Activated CD4-positive, alpha-beta T cell treated with anti-CD3 and anti-CD28 coated beads, Interleukin-2, amount 10 ng/mL, durations not matched to agents 7 days and 5 days (primary cell): ENCODE data around the gene USP15. TPM values are rescaled to one million over a fixed set of nuclear protein-coding genes. Genes with fewer than 3 reads are reported as not detected.

ENCODE experiments used
- CTCF ChIA-PET: fragments of 350-600 bp; sonication (Branson Sonifier 250); formaldehyde crosslinking; loops from one replicate; lab custom pipeline; 2021; ENCODE audit warnings: antibody characterized with exemption; lab: Charles Lee
- POLR2A ChIA-PET: fragments of 350-600 bp; sonication (Branson Sonifier 250); formaldehyde crosslinking; loops from one replicate; lab custom pipeline; 2021; ENCODE audit warnings: antibody characterized with exemption; lab: Charles Lee
- DNase-seq: peaks from one replicate; pipeline ENCODE4 v3.0.0-alpha.2; 2020
- H3K27ac Mint-ChIP-seq: one replicate; pipeline ENCODE4 v1.8.0; 2021; ENCODE audit warnings: mild to moderate bottlenecking, moderate library complexity, mixed read lengths
- H3K27me3 Mint-ChIP-seq: one replicate; pipeline ENCODE4 v1.8.0; 2021; ENCODE audit warnings: mixed read lengths
- H3K36me3 Mint-ChIP-seq: one replicate; pipeline ENCODE4 v1.8.0; 2021; ENCODE audit warnings: low read depth, mixed read lengths
- H3K4me1 Mint-ChIP-seq: one replicate; pipeline ENCODE4 v1.8.0; 2021; ENCODE audit warnings: mixed read lengths
- H3K4me3 Mint-ChIP-seq: one replicate; pipeline ENCODE4 v1.8.0; 2021; ENCODE audit warnings: mild to moderate bottlenecking, moderate library complexity, mixed read lengths
- H3K9me3 Mint-ChIP-seq: one replicate; pipeline ENCODE4 v1.8.0; 2021; ENCODE audit warnings: mixed read lengths
- total RNA-seq, 2 experiments: library from RNA; stranded (reverse); gene quantifications; one replicate each; pipeline ENCODE4 v1.2.3, GENCODE V29; 2021

The USP15 gene
- total RNA-seq, 2 experiments from 2014 or later: 162 to 167 TPM

GRCh38 chr12:62239571-62239970 is 20.6 kb upstream of the USP15 start:
- H3K27me3 Mint-ChIP-seq: peaks cover 11% of the 10 kb centered on the region
- CTCF ChIA-PET: no interaction called here
- DNase-seq: no peak
- H3K4me3 Mint-ChIP-seq: no peak overlapping the region
- peaks cover 2% of the 10 kb centered on the region for H3K36me3 Mint-ChIP-seq
- POLR2A ChIA-PET: no interaction called here
- peaks cover 11% of the 10 kb centered on the region for H3K9me3 Mint-ChIP-seq
- H3K4me1 Mint-ChIP-seq: peaks cover 5% of the 10 kb centered on the region
- no peak overlapping the region for H3K27ac Mint-ChIP-seq

DNA sequence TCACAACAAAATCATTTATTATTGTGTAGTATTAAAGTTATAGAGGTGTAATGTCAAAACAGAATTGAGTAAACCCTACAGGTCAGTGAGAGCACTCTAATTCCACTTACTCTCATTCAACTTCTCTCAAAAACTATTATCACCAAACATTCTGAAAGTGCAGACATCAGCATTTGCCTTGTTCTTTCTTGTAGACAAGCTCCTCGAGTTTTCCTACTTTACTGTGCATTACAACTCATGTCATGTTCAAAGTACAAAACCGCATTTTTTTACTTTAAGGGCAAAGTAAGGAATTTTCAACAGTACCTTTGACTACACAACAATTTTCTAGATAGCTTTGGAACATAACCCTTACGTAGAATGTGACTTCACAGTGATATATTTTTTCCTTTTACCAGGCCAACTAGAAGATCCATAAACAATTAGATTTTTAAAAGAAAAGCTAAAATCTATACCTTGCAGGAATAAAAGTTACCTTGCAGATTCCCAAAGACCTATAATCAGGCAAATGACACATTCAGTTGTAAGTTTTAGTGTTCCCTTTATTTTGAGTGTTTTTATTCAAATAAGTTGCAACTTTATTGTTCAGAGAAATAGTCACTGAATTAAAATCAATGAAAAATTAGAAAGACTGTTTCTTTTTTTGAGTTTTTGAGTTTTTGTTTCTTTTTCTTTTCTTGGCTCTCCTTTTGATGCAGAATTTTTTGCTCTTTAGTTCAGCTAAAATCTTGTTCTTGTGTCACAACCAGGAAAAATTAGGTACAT is 12.7 kb upstream of the USP15 start:
- Mint-ChIP-seq H3K4me1 (peaks cover 33% of the 10 kb centered on the region), H3K36me3 (peaks cover 22% of the 10 kb centered on the region), H3K9me3 (peaks cover 9% of the 10 kb centered on the region), H3K4me3 (no peak overlapping the region), H3K27me3 (peaks cover 6% of the 10 kb centered on the region), H3K27ac (no peak overlapping the region)
- POLR2A ChIA-PET: interaction anchor here (0.6 kb wide), 1 partner anchor 18 kb away, joined by 3 read pairs; no protein-coding TSS in a partner anchor
- CTCF ChIA-PET: interaction anchor here (1.6 kb wide), 1 partner anchor 10 kb away, joined by 3 read pairs; no protein-coding TSS in a partner anchor
- no peak for DNase-seq

DNA sequence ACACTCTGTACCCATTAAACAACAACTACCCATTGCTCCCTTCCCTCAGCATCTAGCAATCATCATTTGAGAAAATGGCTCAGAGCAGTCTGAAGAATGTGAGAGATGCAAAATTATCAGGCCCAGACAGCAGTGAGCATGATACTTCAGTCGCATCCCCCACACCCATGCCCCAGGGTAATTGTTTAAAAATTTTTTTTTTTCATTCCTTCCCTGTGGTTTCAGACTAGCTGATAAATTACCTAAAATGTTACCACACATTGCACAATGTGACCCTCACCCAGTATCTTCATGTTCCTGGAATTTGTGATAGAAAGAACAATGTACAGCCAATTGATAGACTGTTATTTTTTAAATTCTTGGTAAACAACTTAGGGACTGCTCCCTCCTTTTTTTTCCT is 11.3 kb upstream of the USP15 start:
- no peak overlapping the region for H3K27ac Mint-ChIP-seq
- DNase-seq: no peak
- H3K36me3 Mint-ChIP-seq: peaks cover 36% of the 10 kb centered on the region
- POLR2A ChIA-PET: no interaction called here
- CTCF ChIA-PET: no interaction called here
- H3K4me3 Mint-ChIP-seq: no peak overlapping the region
- H3K4me1 Mint-ChIP-seq: peaks cover 41% of the 10 kb centered on the region
- H3K27me3 Mint-ChIP-seq: peaks cover 3% of the 10 kb centered on the region
- H3K9me3 Mint-ChIP-seq: peaks cover 20% of the 10 kb centered on the region

DNA sequence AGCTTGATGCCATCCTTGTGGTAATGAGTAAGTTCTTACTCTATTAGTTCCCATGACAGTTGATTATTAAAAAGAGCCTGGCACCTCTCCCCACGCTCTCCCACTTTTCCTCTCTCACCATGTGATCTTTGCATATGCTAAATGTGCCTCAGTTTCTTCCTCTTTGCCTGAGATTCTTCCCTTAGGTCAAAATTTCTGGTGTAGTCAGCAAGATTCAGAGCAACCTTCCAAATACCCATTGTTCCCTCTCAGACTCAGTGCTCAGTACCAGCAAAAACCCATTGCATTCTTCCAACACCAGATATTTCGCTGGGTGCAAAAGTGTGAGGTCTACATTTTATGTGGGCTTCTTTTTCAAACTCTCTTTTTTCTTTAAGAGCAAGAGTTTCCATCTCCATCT is 10.8 kb upstream of the USP15 start:
- Mint-ChIP-seq H3K27ac (no peak overlapping the region), H3K36me3 (peaks cover 38% of the 10 kb centered on the region), H3K4me1 (peaks cover 41% of the 10 kb centered on the region), H3K27me3 (peaks cover 2% of the 10 kb centered on the region), H3K4me3 (no peak overlapping the region), H3K9me3 (peaks cover 20% of the 10 kb centered on the region)
- no peak for DNase-seq
- ChIA-PET POLR2A (no interaction called here), CTCF (no interaction called here)

- ChIA-PET POLR2A (interaction anchor here (1.0 to 1.9 kb wide), 2 partner anchors 9 to 11 kb away, joined by 3 to 15 read pairs; partner anchors contain the start of gene USP15), CTCF (interaction anchor here (0.6 to 2.2 kb wide), 3 partner anchors 9 to 54 kb away, joined by 3 to 10 read pairs (median 4); partner anchors contain the start of gene USP15)
- DNase-seq: peak; percentile 37
- H3K27me3 Mint-ChIP-seq: no peaks in the 10 kb centered on the region
- peaks cover 20% of the 10 kb centered on the region for H3K9me3 Mint-ChIP-seq
- H3K36me3 Mint-ChIP-seq: peaks cover 38% of the 10 kb centered on the region
- H3K4me1 Mint-ChIP-seq: peaks cover 41% of the 10 kb centered on the region
- peak overlapping the region; percentile 99 for H3K27ac Mint-ChIP-seq
- peak overlapping the region; percentile 20 for H3K4me3 Mint-ChIP-seq
Measured at GRCh38 chr12:62250671-62251608, 9.3 kb upstream of the USP15 start.

DNA sequence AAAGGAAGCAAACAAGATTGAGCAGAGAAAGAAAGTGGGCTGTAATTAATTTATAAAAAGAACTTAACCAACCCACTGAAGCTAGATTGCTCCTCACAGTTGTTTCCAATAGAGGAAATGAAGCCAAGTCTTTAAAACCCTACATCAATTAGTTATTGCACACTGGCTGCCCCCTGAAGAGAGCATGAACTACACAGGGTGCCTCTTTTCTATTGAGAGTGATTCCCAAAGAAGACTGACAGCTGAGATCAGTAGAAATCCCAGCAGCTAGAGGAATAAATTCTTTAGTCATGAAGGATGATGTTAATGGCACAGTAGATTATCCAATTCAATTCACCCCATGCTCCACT is 8.6 kb upstream of the USP15 start:
- Mint-ChIP-seq H3K27ac (peak overlapping the region; percentile 99), H3K4me3 (peak overlapping the region; percentile 20), H3K27me3 (no peaks in the 10 kb centered on the region), H3K4me1 (peaks cover 45% of the 10 kb centered on the region), H3K9me3 (peaks cover 20% of the 10 kb centered on the region), H3K36me3 (peaks cover 38% of the 10 kb centered on the region)
- POLR2A ChIA-PET: interaction anchor here (1.0 to 1.9 kb wide), 2 partner anchors 8 to 10 kb away, joined by 3 to 15 read pairs; partner anchors contain the start of gene USP15
- no peak for DNase-seq
- CTCF ChIA-PET: interaction anchor here (0.6 to 2.2 kb wide), 4 partner anchors 8 to 289 kb away, joined by 3 to 10 read pairs (median 4); partner anchors contain the start of gene USP15

DNA sequence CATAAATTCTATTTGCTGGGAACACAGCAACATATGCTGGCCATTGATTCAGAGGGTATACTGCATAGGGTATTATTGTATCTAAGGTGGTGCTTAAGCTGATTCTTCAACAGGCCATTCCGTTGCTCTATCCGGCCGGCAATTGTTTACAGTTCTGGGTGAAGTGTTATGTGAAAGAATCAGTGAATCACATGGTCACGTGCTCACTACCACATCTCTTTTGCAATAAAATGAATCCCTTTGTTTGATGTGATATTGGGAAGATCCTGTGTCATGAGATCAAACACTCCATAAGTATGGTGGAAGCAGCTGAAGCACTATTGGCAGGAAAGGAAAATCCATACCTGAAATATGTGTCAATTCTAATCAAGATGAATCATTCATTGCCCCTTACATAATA is 7.6 kb upstream of the USP15 start:
- H3K27ac Mint-ChIP-seq: peak overlapping the region; percentile 99
- CTCF ChIA-PET: interaction anchor here (0.6 to 2.2 kb wide), 4 partner anchors 7 to 1548 kb away, joined by 3 to 10 read pairs (median 3); partner anchors contain the start of gene USP15

DNA sequence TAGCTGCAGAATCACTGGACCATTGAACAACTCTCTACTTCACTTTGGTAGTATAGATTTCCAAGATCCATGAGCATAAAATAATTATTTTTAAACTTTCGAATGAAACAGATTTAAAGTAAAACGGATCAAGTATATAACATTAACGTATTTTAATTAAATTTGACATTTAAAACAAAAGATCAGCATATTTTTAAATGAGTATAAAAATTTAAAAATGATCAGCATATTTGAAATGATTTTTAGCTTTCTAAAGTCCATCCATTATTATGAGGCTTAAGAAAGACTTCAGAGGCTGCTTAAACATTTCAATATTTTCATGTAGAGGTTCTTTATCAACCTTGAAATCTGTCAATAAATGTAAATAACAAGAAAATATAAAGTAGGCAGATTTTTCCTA is 5.2 kb upstream of the USP15 start:
- no peak overlapping the region for H3K27ac Mint-ChIP-seq
- no peak for DNase-seq
- H3K4me1 Mint-ChIP-seq: peaks cover 57% of the 10 kb centered on the region
- H3K27me3 Mint-ChIP-seq: no peaks in the 10 kb centered on the region
- peaks cover 36% of the 10 kb centered on the region for H3K36me3 Mint-ChIP-seq
- no peak overlapping the region for H3K4me3 Mint-ChIP-seq
- ChIA-PET POLR2A (no interaction called here), CTCF (no interaction called here)
- peaks cover 18% of the 10 kb centered on the region for H3K9me3 Mint-ChIP-seq

More for the DNA sequence above, 7.6 kb upstream of the USP15 start:
- Mint-ChIP-seq H3K4me3 (no peak overlapping the region), H3K9me3 (peaks cover 18% of the 10 kb centered on the region), H3K27me3 (no peaks in the 10 kb centered on the region), H3K36me3 (peaks cover 40% of the 10 kb centered on the region), H3K4me1 (peaks cover 55% of the 10 kb centered on the region)
- no peak for DNase-seq
- POLR2A ChIA-PET: no interaction called here

GRCh38 chr12:62256408-62257096 is 3.7 kb upstream of the USP15 start:
- no peak for DNase-seq
- H3K4me3 Mint-ChIP-seq: peak overlapping the region; percentile 21
- no peaks in the 10 kb centered on the region for H3K27me3 Mint-ChIP-seq
- POLR2A ChIA-PET: no interaction called here
- H3K36me3 Mint-ChIP-seq: peaks cover 33% of the 10 kb centered on the region
- peaks cover 43% of the 10 kb centered on the region for H3K4me1 Mint-ChIP-seq
- peaks cover 18% of the 10 kb centered on the region for H3K9me3 Mint-ChIP-seq
- H3K27ac Mint-ChIP-seq: peak overlapping the region; percentile 4
- CTCF ChIA-PET: interaction anchor here (1.2 kb wide), 1 partner anchor 9 kb away, joined by 3 read pairs; no protein-coding TSS in a partner anchor

DNA sequence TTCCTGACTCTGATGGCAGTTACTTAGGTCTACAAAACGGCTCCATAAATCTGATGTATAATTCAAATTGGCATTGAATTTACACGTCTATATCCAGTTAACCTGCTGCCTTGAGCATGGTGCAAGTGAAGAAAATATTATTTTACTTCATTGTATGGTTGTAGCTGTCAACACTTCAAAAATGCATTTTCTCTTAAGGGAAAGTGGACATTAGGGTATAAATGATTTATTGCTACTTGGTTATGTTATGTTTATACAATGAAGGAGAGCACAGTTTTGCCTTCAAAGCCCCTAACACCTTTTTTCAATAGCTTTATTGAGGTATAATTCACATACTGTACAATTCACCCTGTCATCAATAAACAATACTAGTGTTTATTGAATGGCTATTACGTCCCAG is 2.0 kb upstream of the USP15 start:
- no peak for DNase-seq
- CTCF ChIA-PET: no interaction called here
- Mint-ChIP-seq H3K36me3 (peaks cover 24% of the 10 kb centered on the region), H3K4me3 (peak overlapping the region; percentile 97), H3K4me1 (peaks cover 33% of the 10 kb centered on the region), H3K27ac (peak overlapping the region; percentile 99), H3K9me3 (peaks cover 5% of the 10 kb centered on the region), H3K27me3 (no peaks in the 10 kb centered on the region)
- POLR2A ChIA-PET: no interaction called here

GRCh38 chr12:62258941-62259630 is 1.1 kb upstream of the USP15 start:
- H3K4me1 Mint-ChIP-seq: peaks cover 41% of the 10 kb centered on the region
- peak; percentile 28 for DNase-seq
- peak overlapping the region; percentile 99 for H3K27ac Mint-ChIP-seq
- POLR2A ChIA-PET: interaction anchor here (0.6 to 1.8 kb wide), 2 partner anchors 8 to 68 kb away, joined by 3 to 15 read pairs; no protein-coding TSS in a partner anchor
- no peaks in the 10 kb centered on the region for H3K9me3 Mint-ChIP-seq
- H3K36me3 Mint-ChIP-seq: peaks cover 26% of the 10 kb centered on the region
- no peaks in the 10 kb centered on the region for H3K27me3 Mint-ChIP-seq
- peak overlapping the region; percentile 97 for H3K4me3 Mint-ChIP-seq
- CTCF ChIA-PET: interaction anchor here (0.6 to 1.8 kb wide), 2 partner anchors 8 to 15 kb away, joined by 3 to 10 read pairs; no protein-coding TSS in a partner anchor
